Measurements from ENCODE around the gene NKX1-1.

DNA sequence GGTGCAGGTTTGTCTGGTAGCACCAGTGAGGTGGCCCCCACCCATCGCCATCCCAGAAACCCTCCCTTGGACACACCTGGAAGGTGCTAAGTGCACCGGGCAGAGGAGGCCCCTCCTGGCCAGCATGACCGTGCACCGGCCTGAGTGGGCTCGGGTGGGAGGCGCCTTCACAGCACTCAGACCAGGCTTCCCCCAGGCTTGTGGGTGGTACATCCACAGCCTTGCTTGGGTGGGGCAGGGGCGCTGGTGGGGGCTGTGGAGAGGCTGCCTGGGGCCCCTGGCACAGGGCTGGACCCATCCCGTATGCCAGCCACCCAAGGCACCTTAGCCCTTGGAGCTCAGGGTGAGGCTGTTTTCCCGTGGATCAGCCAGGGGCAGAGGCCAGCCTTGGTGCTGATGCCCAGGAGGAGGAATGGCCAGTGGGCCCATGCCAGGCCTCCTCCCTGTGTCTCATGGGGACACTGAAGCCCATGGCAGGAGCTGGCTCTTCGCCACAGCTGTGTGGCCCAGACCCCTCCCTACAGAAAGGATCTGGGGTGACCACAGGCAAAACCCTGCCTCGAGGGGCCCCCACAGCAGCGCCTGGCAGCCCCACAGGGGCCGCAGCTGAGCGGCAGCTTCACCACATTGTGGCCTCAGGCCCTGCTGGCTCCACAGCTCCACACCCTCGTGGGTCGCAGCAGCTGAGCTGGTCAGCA lies 21.4 kb downstream of the NKX1-1 start:
- TF ChIP-seq POLR2A (IDR thresholded peaks at IDR 0.05), result no peak
- TF ChIP-seq, protein P1, sequence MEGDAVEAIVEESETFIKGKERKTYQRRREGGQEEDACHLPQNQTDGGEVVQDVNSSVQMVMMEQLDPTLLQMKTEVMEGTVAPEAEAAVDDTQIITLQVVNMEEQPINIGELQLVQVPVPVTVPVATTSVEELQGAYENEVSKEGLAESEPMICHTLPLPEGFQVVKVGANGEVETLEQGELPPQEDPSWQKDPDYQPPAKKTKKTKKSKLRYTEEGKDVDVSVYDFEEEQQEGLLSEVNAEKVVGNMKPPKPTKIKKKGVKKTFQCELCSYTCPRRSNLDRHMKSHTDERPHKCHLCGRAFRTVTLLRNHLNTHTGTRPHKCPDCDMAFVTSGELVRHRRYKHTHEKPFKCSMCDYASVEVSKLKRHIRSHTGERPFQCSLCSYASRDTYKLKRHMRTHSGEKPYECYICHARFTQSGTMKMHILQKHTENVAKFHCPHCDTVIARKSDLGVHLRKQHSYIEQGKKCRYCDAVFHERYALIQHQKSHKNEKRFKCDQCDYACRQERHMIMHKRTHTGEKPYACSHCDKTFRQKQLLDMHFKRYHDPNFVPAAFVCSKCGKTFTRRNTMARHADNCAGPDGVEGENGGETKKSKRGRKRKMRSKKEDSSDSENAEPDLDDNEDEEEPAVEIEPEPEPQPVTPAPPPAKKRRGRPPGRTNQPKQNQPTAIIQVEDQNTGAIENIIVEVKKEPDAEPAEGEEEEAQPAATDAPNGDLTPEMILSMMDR (IDR thresholded peaks at IDR 0.05), result no peak

All from esophagus squamous epithelium (tissue), 4 donors.